HG02678 (cell line): ENCODE data around the gene ZNF560.
A peak's percentile ranks its signal among the peaks of the same experiment; 100 is the strongest.
"Not testable (repeated sequence)": the region's sequence is repeated elsewhere in the genome, so short reads cannot be mapped to it uniquely, and the experiment has no call there.

Source experiments
- ATAC-seq: cut with Tn5 transposase; IDR thresholded peaks from one replicate; pipeline ENCODE4 v1.9.1; 2021; ENCODE audit warnings: mild to moderate bottlenecking, moderate library complexity; ENCODE audit not compliant: unreplicated experiment

ZNF560 gene

DNA sequence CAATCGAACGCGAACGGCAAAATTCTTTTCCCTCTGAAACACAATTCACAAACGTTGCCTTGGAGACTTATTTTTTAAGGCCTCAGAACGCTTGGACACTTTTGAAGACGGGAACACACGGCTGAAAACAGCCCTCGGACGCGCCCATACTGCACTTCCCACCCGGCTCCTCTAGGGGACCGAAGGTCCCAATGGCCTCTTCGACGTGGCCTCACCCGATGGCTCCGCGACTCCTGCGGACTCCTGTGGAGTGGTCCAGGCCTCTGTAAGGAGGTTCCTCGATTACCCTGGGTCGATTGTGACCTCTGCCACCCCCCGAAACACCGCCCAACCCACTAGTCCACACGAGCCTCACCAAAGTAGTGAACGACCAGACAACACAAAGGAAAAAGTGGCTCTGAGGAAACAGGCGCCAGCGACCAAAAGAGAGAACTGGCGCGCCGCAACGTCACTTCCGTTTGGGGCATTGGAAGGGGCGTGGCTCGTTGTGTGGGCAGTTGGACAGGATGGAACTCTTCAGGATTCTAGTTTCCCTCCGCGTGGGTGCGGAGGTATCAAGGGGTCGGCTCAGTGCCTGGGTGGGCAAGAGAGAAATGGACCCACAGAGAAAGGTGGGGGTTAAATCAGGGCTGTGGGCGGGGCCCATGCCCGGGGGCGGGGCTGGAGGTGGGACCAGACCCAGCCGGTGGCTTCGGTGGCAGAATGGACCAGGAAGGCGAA is at the start of gene ZNF560:
TSS of gene ZNF560 (minus strand) at position 434 of the 720 bp plus-strand sequence. CDS start 23,303 bp downstream, outside the sequence.
- no peak for ATAC-seq

DNA sequence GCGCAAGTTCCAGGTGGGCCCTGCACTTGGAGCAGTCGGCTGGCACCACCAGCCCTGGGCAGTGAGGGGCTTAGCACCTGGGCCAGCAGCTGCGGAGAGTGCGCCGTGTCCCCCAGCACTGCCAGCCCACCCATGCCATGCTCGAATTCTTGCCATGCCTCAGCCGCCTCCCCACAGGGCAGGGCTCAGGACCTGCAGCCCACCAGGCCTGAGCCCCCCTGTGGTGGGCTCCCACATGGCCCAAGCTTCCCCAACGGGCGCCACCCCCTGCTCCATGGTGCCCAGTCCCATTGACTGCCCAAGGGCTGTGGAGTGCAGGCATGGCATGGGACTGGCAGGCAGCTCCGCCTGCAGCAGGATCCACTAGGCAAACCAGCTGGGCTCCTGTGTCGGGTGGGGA is 49.5 kb upstream of the ZNF560 start:
- no peak for ATAC-seq

DNA sequence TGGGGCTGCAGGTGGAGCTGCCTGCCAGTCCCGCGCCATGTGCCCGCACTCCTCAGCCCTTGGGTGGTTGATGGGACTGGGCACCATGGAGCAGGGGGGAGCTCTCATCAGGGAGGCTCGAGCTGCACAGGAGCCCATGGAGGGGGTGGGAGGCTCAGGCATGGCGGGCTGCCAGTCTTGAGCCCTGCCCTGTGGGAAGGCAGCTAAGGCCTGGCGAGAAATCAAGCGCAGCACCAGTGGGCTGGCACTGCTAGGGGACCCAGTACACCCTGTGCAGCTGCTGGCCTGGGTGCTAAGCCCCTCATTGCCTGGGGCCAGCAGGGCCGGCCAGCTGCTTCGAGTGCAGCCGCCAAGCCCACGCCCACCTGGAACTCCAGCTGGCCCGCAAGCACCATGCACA is 42.9 kb upstream of the ZNF560 start:
- not testable (repeated sequence) for ATAC-seq

DNA sequence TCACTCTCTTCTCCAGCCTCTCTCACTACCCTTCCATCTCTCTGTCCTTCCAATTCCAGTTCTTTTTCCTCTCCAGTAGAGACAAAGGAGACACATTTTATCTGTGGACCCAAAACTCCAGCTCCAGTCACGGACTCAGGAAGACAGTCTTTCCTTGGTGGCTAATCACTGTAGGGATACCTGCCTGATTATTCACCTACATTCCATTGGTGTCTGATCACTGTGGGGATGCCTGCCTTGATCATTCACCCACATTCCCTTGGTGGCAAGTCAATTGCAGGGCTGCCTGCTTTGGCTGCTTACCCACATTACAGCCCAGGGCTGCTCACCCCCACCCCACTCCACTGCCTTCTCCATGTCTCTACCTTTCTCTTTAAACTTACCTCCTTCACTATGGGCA is 41.5 kb upstream of the ZNF560 start:
- not testable (repeated sequence) for ATAC-seq

DNA sequence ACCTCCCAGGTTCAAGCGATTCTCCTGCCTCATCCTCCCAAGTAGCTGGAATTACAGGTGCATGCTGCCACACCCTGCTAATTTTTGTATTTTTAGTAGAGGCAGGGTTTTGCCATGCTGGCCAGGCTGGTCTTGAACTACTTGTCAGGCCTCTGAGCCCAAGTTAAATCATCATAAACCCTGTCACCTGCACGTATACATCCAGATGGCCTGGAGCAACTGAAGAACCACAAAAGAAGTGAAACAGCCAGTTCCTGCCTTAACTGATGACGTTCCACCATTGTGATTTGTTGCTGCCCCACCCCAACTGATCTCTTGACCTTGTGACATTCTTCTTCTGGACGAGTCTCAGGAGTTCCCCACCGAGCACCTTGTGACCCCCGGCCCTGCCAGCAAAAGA is 40.8 kb upstream of the ZNF560 start:
- not testable (repeated sequence) for ATAC-seq

DNA sequence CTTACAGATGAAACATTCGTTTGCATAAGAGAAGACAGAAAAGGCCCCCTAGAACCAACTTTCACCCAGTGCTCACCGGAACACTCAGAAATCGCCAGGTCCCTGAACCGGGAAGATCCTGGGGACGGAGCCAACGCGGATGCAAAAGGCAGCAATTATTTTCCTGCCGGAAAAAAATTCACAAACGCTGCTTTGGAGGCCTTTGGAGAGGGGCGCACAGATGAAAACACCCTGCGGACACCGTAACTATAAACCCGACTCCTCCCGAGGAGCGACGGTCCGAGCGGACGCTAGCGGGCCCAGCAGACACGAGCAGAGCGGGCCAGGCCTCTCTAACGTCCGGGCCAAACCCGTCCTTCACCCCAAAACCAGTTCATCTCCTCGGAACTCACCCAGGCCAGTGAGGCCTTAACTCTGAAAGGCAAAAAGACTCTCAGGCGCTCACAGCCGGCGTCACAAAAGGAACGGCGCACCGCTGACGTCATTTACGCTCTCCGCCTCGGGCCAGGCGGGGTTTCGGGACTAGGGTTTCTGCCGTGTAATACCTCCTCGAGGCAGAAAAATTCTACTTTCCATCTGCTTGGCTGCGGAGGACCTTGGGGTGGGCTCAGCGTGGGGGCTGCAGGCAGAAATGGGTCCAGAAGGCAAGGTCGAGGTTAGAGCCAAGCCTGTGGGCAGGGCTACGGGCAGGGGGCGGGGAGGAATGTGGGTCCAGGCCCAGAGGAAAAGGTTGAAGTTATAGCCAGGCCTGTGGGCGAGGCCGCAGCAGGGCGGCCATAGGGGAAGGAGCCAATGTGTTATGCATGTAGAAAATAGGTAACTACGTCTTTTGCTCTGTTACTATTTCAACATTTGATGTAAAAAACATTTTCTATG is 40.0 kb upstream of the ZNF560 start, which contains the start of gene ZNF426:
TSS of gene ZNF426 (minus strand) at position 463 of the 876 bp plus-strand sequence. CDS start 2,413 bp downstream, outside the sequence.
- peak; percentile 57 for ATAC-seq

DNA sequence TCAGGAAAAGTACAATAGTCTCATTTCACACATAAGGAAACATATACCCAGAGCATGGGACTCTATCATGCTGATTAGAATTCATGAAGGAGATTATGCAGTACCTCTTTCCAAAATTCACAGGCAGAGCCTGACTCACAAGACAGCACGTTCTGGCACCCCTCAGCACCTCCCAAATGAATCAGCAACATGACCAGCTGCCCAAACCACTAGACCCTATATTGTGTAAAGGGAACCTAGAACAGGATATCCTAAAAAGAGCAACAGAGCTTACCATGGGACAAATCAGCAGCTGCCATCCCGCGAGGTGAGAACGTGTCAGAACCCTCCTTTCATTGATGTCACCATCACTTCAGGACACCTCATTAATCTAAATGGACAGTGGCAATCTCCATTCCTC is 37.5 kb upstream of the ZNF560 start:
- ATAC-seq, result no peak

DNA sequence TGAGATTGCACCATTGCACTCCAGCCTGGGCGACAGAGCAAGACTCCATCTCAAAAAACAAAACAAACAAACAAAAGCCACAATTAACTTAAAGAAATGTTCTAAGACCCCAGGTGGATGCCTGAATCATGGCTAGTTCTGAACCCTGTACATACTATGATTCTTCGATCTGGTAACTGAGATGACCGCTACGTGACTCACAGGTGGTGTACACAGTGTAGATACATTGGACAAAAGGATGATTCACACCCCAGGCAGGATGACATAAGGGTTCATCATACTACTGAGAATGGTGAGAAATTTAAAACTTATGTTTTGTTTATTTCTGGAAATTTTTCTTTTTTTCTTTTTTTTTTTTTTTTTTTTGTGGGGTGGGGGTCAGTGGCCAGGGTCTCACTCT is 33.5 kb upstream of the ZNF560 start:
- no peak for ATAC-seq

DNA sequence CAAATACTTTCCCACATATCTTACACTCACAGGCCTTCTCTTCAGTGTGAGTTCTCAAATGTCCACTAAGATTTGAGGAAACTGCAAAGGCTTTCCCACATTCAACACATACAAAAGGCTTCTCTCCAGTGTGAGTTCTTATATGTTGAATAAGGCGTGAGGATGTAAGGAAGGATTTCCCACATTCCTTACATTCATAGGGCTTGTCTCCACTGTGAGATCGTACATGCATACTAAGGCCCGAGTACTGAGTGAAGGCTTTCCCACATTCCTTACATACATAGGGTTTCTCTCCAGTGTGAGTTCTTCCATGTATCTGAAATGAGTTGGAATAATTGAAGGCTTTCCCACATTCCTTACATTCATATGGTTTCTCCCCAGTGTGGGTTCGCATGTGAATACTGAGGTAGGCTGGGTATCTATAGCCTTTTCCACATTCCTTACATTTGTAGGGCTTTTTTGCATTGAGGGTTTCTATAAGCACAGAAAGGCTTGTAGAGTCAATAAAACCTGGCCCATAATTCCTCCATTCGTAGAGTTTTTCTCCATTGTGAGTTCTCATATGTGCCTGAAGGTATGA is 30.4 kb upstream of the ZNF560 start:
- ATAC-seq, result no peak

DNA sequence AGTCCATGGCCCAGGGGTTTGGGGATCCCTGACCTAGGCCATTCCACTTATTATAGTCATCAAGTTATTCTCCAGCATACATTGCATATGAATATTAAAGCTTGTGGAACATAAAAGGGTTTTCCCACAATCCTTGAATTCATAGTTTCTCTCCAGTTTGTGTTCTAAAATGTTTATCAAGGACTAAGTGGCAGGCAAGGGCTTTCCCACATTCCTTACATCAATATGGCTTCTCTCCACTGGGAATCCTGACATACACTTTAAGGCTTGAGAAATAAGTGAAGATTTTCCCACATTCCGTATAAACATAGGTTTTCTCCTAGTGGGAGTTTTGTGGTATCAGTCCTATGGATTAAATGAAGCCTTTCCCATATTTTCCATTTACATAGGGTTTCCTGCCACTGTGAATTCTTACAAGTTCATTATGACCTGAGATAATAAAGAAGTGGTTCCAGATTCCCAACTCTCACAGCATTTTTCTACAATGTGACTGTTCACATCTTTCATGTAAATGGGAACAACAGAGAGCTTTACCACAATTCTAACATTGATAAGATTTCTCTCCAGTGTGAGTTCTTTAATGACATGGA is 25.6 kb upstream of the ZNF560 start:
- no peak for ATAC-seq

DNA sequence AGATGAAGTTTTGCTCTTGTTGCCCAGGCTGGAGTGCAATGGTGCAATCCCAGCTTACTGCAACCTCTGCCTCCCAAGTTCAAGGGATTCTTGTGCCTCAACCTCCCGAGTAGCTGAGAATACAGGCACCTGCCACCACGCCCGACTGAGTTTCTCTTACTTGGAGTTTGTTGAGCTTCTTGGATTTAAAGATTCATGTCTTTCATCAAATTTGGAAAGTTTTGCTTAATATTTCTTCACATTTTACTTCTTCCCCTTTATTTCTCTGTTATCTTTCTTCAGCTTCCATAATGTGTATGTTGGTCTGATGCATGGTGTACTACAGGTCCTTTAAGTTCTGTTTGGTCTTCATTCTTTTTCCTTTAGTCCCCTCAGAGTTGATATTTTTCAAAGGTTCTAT is 8.9 kb upstream of the ZNF560 start:
- ATAC-seq, result no peak

DNA sequence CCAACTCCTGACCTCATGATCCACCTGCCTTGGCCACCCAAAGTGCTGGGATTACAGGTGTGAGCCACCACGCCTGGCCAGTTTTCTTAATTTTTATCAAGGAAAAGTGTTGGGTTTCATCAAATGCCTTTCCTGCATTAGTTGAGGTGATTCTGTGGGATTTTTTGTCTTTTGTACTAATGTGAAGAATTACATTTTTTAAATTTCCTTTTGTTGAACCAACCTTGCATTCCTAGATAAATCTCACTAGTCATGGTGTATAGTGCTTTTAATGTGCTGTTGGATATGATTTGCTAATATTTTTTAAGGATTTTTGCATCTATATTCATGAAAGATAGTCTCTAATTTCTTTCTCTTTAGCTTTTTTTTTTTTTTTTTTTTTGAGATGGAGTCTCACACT is 2.4 kb upstream of the ZNF560 start:
- ATAC-seq, result no peak

DNA sequence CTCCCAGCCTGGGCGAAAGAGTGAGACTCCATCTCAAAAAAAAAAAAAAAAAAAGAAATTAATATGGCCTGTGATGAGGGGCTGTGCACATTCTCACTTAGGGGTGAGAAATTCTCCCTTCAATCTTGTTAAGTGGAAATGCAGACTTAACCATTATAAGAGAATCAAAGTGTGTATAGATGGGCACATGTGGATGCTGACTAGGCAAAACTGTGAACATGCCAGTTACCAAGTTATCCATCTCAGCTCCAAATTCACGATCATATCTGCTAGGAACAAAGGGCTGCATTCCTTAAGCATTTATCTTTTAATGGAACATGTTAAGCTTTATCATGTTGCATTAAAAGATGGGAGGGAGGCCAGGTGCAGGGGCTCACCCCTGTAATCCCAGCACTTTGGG is 4.3 kb downstream of the ZNF560 start:
- ATAC-seq, result no peak

DNA sequence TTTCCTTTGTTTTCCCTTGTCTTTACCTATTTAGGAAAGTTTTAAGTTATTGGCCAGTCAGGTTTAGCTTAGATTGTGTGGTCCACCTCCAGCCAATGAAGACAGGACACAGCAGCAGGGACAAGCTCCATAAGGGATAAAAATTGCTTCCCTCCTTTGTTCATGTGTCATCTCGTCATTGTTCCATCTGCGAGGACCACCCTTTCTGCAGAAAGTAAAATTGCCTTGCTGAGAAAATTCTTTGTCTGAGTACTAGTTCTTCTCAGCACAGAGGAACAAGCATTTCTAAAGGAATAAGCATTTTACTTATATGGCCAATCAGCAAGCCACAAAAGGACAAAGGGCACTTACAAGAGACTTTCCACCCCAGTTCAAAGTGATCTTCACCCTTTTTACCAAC is 11.4 kb downstream of the ZNF560 start:
- no peak for ATAC-seq

DNA sequence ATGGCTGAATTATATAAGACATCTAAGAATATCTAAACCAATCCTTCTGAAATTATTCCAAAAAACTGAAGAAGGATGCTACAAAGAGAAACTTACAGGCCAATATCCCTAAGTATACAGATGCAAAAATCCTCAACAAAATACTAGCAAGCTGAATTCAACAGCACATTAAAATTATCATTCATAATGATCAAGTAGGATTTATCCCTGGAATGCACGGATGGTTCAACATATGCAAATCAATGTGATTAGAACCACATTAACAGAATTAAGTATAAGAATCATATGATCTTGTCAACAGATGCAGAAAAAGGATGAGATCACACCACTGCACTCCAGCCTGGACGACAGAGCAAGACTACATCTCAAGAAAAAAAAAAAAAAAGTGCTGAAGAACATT is 13.3 kb downstream of the ZNF560 start:
- no peak for ATAC-seq

DNA sequence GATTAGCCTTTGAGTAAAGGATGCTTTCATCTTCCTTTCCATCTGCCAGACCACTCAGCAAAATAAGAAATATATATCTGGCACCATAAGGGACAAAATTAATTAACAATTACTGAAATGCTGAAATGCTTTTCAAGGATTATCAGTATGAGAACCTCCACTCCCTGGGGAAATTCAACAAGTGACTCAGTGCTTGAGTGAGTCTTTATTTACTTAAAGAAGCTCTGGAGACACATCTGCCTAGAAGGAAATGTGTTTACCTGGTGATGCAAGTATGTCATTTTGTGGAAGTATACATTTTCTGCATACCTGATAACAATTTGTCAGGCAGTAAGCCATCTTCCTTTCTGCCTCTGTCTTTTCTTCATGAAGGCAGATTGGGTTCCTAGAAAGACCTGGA is 23.4 kb downstream of the ZNF560 start:
- no peak for ATAC-seq

DNA sequence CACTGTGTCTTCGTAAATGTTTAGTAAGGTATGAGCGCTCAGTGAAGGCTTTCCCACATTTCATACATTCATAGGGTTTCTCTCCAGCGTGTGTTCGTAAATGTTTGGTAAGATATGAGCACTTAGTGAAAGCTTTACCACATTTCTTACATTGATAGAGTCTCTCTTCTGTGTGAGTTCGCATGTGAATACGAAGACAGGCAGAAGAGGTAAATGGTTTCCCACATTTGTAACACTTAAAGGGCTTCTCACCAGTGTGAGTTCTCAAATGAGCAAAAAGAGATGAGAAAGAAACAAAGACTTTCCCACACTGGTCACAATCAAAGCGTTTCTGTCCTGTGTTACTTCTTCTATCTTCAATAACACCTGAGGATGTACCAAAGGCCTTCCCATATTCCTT is 31.3 kb downstream of the ZNF560 start:
- ATAC-seq, result no peak

DNA sequence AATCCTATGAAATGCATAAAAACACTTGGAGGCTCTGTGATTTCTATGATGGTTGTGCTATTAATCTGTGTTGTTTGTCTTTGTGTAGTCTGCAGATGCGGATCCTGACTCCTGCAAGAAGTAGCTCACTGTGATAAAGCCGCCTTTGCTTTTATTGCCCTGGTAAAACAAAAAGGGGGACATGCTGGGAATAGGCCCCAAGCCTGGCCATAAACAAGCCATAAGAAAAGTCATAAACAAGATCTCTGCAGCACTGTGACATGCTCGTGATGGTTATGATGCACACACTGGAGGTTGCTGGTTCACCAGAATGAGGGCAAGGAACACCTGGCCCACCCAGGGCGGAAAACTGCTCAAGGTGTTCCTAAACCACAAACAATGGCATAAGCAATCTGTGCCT is 36.5 kb downstream of the ZNF560 start:
- no peak for ATAC-seq

DNA sequence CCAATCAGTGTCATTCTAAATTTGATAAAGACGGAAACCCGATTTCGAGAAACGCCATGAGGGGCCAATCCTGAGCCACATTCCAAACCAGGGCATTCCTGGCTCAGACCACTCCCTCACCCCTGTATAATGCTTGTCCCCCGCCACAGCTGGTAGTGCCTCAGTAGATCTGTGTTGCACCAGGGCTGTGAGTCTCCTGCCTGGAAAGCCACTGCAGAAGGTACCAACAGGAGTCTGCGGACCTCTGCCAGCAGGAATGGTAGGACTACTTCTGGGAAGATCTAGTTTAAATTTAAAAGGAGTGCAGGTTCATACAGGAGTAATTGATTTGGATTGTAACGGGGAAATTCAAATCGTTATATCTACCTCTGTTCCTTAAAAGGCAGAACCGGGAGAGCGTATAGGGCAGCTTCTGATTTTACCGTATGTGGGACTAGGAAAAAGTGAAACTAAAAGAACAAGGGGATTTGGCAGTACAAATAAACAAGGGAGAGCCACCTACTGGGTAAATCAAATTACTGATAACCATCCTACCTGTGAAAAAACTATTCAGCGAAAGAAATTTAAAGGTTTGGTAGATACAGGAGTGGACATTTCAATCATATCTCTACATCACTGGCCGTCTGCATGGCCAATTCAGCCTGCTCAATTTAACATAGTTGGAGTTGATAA is 42.3 kb downstream of the ZNF560 start:
- ATAC-seq, result no peak

DNA sequence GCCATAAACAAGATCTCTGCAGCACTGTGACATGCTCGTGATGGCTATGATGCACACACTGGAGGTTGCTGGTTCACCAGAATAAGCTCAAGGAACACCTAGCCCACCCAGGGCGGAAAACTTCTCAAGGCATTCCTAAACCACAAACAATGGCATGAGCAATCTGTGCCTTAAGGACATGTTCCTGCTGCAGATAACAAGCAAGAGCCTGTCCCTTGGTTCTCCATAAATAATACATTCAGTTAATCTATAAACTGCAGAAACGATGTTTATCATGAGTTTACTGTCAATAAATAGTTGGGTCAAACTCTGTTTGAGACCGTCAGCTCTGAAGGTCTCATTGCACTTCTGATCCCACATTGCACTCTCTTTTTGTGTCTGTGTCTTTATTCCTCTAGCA is 44.5 kb downstream of the ZNF560 start:
- ATAC-seq, result no peak

DNA sequence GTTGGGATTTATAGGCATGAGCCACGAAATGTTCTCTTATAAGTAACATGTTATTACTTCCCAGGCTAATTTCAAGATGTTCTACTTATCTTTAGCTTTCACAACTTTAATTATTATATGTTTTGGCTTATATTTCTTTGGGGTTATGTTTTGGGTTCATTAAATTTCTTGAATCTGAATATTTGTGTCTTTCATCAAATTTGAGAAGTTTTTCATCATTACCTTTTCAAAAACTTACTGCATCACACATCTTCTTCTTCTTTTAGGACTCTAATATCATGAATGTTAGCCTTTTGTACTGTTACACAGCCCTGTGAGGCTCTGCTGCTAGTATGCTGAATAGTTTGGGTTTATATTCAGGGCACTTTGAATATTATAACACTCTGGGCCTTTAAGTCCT is 53.4 kb downstream of the ZNF560 start:
- no peak for ATAC-seq
